ENCODE data around the gene TMEM126B. TPM values are rescaled to one million over a fixed set of nuclear protein-coding genes. Genes with fewer than 3 reads are reported as not detected.

The TMEM126B gene
- total RNA-seq, 1 experiment from 2014 or later, result 144 TPM

DNA sequence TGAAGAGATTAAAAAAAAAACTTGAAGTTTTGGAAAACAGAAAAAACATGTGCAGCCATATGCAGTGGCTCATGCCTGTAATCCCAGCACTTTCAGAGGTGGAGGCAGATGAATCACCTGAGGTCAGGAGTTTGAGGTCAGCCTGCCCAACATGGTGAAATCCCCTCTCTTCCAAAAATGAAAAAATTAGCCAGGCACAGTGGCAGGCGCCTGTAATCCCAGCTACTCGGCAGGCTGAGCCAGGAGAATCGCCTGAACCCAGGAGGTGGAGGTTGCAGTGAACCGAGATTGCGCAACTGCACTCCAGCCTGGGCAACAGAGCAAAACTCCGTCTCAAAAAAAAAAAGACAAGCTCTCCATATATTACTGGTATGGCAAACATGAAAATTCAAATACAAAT is 8.9 kb upstream of the TMEM126B start:
- Histone ChIP-seq H3K4me3 (ENCODE audit: low read depth, low read length) (no peak overlapping the region), H3K27me3 (replicated peaks; ENCODE audit: control insufficient read depth, insufficient read depth, low read length) (no peaks in the 10 kb centered on the region), H3K36me3 (ENCODE audit: control insufficient read depth, insufficient read depth, low read length) (no peaks in the 10 kb centered on the region), H3K9me3 (no peaks in the 10 kb centered on the region), H3K4me1 (0 out of 2 replicates have a peak, but pooled peaks cover 6% of the 10 kb centered on the region)
- no TSS peak for BruUV-seq (replicated peaks)
- intact Hi-C loops (cut with micrococcal nuclease; ENCODE audit: unreplicated experiment), result no loop called here
- Mint-ChIP-seq H3K36me3 (ENCODE audit: insufficient read depth, unreplicated experiment) (peaks cover 6% of the 10 kb centered on the region), H3K4me3 (ENCODE audit: unreplicated experiment) (no peak overlapping the region), H3K9me3 (ENCODE audit: unreplicated experiment) (no peaks in the 10 kb centered on the region), H3K27me3 (ENCODE audit: insufficient read depth, unreplicated experiment) (no peaks in the 10 kb centered on the region), H3K4me1 (ENCODE audit: low read depth, unreplicated experiment) (peaks cover 7% of the 10 kb centered on the region), H3K27ac (ENCODE audit: unreplicated experiment) (no peak overlapping the region)
- no peak for TF ChIP-seq CTCF (IDR thresholded peaks at IDR 0.05; ENCODE audit: insufficient read depth in 1 of 2, low read depth in 1 of 2, low read length in 1 of 2, severe bottlenecking in 1 of 2, unreplicated experiment in 1 of 2)
- no peak for DNase-seq
- ChIA-PET CTCF (no interaction called here), POLR2A (interaction anchor here (1.2 kb wide), 1 partner anchor 15 kb away, joined by 3 read pairs; no protein-coding TSS in a partner anchor)

GRCh38 chr11:85620256-85620655 is 8.1 kb upstream of the TMEM126B start:
- Histone ChIP-seq H3K36me3 (ENCODE audit: control insufficient read depth, insufficient read depth, low read length) (no peaks in the 10 kb centered on the region), H3K27me3 (replicated peaks; ENCODE audit: control insufficient read depth, insufficient read depth, low read length) (no peaks in the 10 kb centered on the region), H3K4me3 (ENCODE audit: low read depth, low read length) (no peak overlapping the region), H3K9me3 (no peaks in the 10 kb centered on the region), H3K4me1 (0 out of 2 replicates have a peak, but pooled peaks cover 6% of the 10 kb centered on the region)
- Mint-ChIP-seq H3K9me3 (ENCODE audit: unreplicated experiment) (no peaks in the 10 kb centered on the region), H3K4me1 (ENCODE audit: low read depth, unreplicated experiment) (peaks cover 13% of the 10 kb centered on the region), H3K27ac (ENCODE audit: unreplicated experiment) (no peak overlapping the region), H3K4me3 (ENCODE audit: unreplicated experiment) (no peak overlapping the region), H3K27me3 (ENCODE audit: insufficient read depth, unreplicated experiment) (no peaks in the 10 kb centered on the region), H3K36me3 (ENCODE audit: insufficient read depth, unreplicated experiment) (peaks cover 6% of the 10 kb centered on the region)
- BruUV-seq (replicated peaks), result no TSS peak
- no peak for TF ChIP-seq CTCF (IDR thresholded peaks at IDR 0.05; ENCODE audit: insufficient read depth in 1 of 2, low read depth in 1 of 2, low read length in 1 of 2, severe bottlenecking in 1 of 2, unreplicated experiment in 1 of 2)
- intact Hi-C loops (cut with micrococcal nuclease; ENCODE audit: unreplicated experiment), result no loop called here
- DNase-seq, result no peak
- POLR2A ChIA-PET, result interaction anchor here (1.2 kb wide), 1 partner anchor 15 kb away, joined by 3 read pairs; no protein-coding TSS in a partner anchor
- CTCF ChIA-PET, result interaction anchor here (0.6 kb wide), 1 partner anchor 8 kb away, joined by 3 read pairs; the partner anchor contains the start of gene TMEM126B

GRCh38 chr11:85626496-85626895 is 1.9 kb upstream of the TMEM126B start:
- Mint-ChIP-seq H3K9me3 (ENCODE audit: unreplicated experiment) (no peaks in the 10 kb centered on the region), H3K27me3 (ENCODE audit: insufficient read depth, unreplicated experiment) (no peaks in the 10 kb centered on the region), H3K36me3 (ENCODE audit: insufficient read depth, unreplicated experiment) (peaks cover 19% of the 10 kb centered on the region), H3K27ac (ENCODE audit: unreplicated experiment) (no peak overlapping the region), H3K4me1 (ENCODE audit: low read depth, unreplicated experiment) (peaks cover 13% of the 10 kb centered on the region), H3K4me3 (ENCODE audit: unreplicated experiment) (peak overlapping the region; percentile 98)
- DNase-seq, result no peak
- POLR2A ChIA-PET, result interaction anchor here (2.6 kb wide), 1 partner anchor 22 kb away, joined by 38 read pairs; the partner anchor contains the start of gene TMEM126A
- Histone ChIP-seq H3K36me3 (ENCODE audit: control insufficient read depth, insufficient read depth, low read length) (no peaks in the 10 kb centered on the region; the same call in 1 of the 2 replicates), H3K4me1 (peaks cover 8% of the 10 kb centered on the region; the same call in 1 of the 2 replicates), H3K27me3 (replicated peaks; ENCODE audit: control insufficient read depth, insufficient read depth, low read length) (no peaks in the 10 kb centered on the region), H3K4me3 (ENCODE audit: low read depth, low read length) (peak overlapping the region; percentile 58), H3K9me3 (no peaks in the 10 kb centered on the region)
- intact Hi-C loops (cut with micrococcal nuclease; ENCODE audit: unreplicated experiment), result no loop called here
- no TSS peak for BruUV-seq (replicated peaks)
- no peak for TF ChIP-seq CTCF (IDR thresholded peaks at IDR 0.05; ENCODE audit: insufficient read depth in 1 of 2, low read depth in 1 of 2, low read length in 1 of 2, severe bottlenecking in 1 of 2, unreplicated experiment in 1 of 2)
- CTCF ChIA-PET, result interaction anchor here (0.6 kb wide), 1 partner anchor 1046 kb away, joined by 3 read pairs; no protein-coding TSS in a partner anchor
